Tibial artery (tissue), 4 donors: ENCODE measurements around the gene USP17L26.
"Not testable (repeated sequence)": the region's sequence is repeated elsewhere in the genome, so short reads cannot be mapped to it uniquely, and the experiment has no call there.

Source experiments
- DNase-seq, 2 donors: peaks; one replicate each; pipeline ENCODE4 v3.0.0-alpha.2; 2019
- H3K27ac ChIP-seq, 2 donors: fragments of 200-600 bp; sonication (generic) in 1 of 2; 1 replicate in 1 of 2; 2 replicates in 1 of 2; pipeline ENCODE4 v1.5.1; 2018 to 2019; ENCODE audit warnings: mild to moderate bottlenecking in 1 of 2
- H3K27me3 ChIP-seq, 2 donors: fragments of 200-600 bp; sonication (generic) in 1 of 2; one replicate each; pipeline versions ENCODE4 v1.5.1 to v1.6.0; 2016 to 2019
- H3K36me3 ChIP-seq, 3 donors: fragments of 200-600 bp; sonication (generic) in 2 of 3; one replicate each; pipeline ENCODE4 v1.5.1; 2016 to 2019; ENCODE audit warnings: mild to moderate bottlenecking in 2 of 3
- H3K4me1 ChIP-seq, 4 donors: fragments of 200-600 bp; sonication (generic) in 2 of 4; 1 replicate in 3 of 4; 2 replicates in 1 of 4; pipeline ENCODE4 v1.5.1; 2016 to 2019
- H3K4me3 ChIP-seq, 2 donors: fragments of 200-600 bp; sonication (generic) in 1 of 2; 1 replicate in 1 of 2; 2 replicates in 1 of 2; pipeline ENCODE4 v1.5.1; 2018 to 2019; ENCODE audit warnings: mild to moderate bottlenecking in 2 of 2
- H3K9me3 ChIP-seq, 3 donors: fragments of 200-600 bp; sonication (generic) in 1 of 3; one replicate each; pipeline ENCODE4 v1.5.1; 2016 to 2019
- intact Hi-C: fragments of 100-400 bp; cut with DNase I; formaldehyde crosslinking; loops from one replicate; pipeline ENCODE4 v1.15.0; 2023; ENCODE audit warnings: low total_unique reads

Gene USP17L26, protein sequence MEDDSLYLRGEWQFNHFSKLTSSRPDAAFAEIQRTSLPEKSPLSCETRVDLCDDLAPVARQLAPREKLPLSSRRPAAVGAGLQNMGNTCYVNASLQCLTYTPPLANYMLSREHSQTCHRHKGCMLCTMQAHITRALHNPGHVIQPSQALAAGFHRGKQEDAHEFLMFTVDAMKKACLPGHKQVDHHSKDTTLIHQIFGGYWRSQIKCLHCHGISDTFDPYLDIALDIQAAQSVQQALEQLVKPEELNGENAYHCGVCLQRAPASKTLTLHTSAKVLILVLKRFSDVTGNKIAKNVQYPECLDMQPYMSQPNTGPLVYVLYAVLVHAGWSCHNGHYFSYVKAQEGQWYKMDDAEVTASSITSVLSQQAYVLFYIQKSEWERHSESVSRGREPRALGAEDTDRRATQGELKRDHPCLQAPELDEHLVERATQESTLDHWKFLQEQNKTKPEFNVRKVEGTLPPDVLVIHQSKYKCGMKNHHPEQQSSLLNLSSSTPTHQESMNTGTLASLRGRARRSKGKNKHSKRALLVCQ

GRCh38 chr4:9334358-9334757 is at the start of gene USP17L26:
TSS of gene USP17L26 (plus strand) at chr4:9334658. CDS start at chr4:9334658, 0 bp downstream.
- intact Hi-C loops, H3K27me3 ChIP-seq, H3K36me3 ChIP-seq, H3K4me3 ChIP-seq, DNase-seq, H3K27ac ChIP-seq, H3K4me1 ChIP-seq, H3K9me3 ChIP-seq: not testable (repeated sequence)

GRCh38 chr4:9324191-9324590 is 10.3 kb upstream of the USP17L26 start:
- DNase-seq, H3K27ac ChIP-seq, H3K27me3 ChIP-seq, H3K4me3 ChIP-seq, H3K4me1 ChIP-seq, intact Hi-C loops, H3K36me3 ChIP-seq, H3K9me3 ChIP-seq: not testable (repeated sequence)

DNA sequence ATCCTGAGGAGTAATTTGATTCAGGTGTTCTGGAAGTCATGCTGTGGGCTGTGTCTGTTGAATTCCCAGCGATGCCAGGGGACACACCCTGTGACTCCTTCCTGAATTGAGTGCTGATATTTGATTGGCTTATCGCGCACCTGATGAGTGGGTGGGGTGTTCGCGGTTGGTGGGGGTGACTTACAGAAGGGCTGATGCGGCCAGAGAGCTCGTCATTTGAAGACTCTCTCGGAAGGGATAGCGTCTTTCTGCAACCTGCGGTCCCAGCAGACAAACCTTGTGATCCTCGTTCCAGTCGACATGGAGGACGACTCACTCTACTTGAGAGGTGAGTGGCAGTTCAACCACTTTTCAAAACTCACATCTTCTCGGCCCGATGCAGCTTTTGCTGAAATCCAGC is 9.6 kb upstream of the USP17L26 start, which contains the start of gene USP17L24:
USP17L24 (plus strand) TSS at position 301 of the 400 bp plus-strand sequence; CDS start at position 301, 0 bp downstream.
- not testable (repeated sequence) for H3K27ac ChIP-seq, H3K36me3 ChIP-seq

DNA sequence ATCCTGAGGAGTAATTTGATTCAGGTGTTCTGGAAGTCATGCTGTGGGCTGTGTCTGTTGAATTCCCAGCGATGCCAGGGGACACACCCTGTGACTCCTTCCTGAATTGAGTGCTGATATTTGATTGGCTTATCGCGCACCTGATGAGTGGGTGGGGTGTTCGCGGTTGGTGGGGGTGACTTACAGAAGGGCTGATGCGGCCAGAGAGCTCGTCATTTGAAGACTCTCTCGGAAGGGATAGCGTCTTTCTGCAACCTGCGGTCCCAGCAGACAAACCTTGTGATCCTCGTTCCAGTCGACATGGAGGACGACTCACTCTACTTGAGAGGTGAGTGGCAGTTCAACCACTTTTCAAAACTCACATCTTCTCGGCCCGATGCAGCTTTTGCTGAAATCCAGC is 4.8 kb upstream of the USP17L26 start, which contains the start of gene USP17L25:
USP17L25 (plus strand) TSS at position 301 of the 400 bp plus-strand sequence; CDS start at position 301, 0 bp downstream.
- H3K27ac ChIP-seq, DNase-seq, intact Hi-C loops, H3K4me1 ChIP-seq, H3K27me3 ChIP-seq, H3K9me3 ChIP-seq, H3K36me3 ChIP-seq, H3K4me3 ChIP-seq: not testable (repeated sequence)

More for the DNA sequence above, 9.6 kb upstream of the USP17L26 start, which contains the start of gene USP17L24:
- DNase-seq, H3K4me1 ChIP-seq, H3K27me3 ChIP-seq, intact Hi-C loops, H3K9me3 ChIP-seq, H3K4me3 ChIP-seq: not testable (repeated sequence)

DNA sequence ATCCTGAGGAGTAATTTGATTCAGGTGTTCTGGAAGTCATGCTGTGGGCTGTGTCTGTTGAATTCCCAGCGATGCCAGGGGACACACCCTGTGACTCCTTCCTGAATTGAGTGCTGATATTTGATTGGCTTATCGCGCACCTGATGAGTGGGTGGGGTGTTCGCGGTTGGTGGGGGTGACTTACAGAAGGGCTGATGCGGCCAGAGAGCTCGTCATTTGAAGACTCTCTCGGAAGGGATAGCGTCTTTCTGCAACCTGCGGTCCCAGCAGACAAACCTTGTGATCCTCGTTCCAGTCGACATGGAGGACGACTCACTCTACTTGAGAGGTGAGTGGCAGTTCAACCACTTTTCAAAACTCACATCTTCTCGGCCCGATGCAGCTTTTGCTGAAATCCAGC is 4.6 kb downstream of the USP17L26 start, which contains the start of gene USP17L5:
USP17L5 (plus strand) TSS at position 301 of the 400 bp plus-strand sequence; CDS start at position 301, 0 bp downstream.
- H3K27ac ChIP-seq, H3K36me3 ChIP-seq, H3K4me3 ChIP-seq, H3K9me3 ChIP-seq, H3K4me1 ChIP-seq, intact Hi-C loops, DNase-seq, H3K27me3 ChIP-seq: not testable (repeated sequence)

GRCh38 chr4:9343848-9344247 is 9.4 kb downstream of the USP17L26 start, which contains the start of gene USP17L27:
TSS of gene USP17L27 (plus strand) at chr4:9344148. CDS start at chr4:9344148, 0 bp downstream.
- H3K36me3 ChIP-seq, H3K27ac ChIP-seq, H3K4me3 ChIP-seq, H3K27me3 ChIP-seq, intact Hi-C loops, H3K4me1 ChIP-seq, DNase-seq, H3K9me3 ChIP-seq: not testable (repeated sequence)

DNA sequence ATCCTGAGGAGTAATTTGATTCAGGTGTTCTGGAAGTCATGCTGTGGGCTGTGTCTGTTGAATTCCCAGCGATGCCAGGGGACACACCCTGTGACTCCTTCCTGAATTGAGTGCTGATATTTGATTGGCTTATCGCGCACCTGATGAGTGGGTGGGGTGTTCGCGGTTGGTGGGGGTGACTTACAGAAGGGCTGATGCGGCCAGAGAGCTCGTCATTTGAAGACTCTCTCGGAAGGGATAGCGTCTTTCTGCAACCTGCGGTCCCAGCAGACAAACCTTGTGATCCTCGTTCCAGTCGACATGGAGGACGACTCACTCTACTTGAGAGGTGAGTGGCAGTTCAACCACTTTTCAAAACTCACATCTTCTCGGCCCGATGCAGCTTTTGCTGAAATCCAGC is 14.1 kb downstream of the USP17L26 start, which contains the start of gene USP17L28:
USP17L28 (plus strand) TSS at position 301 of the 400 bp plus-strand sequence; CDS start at position 301, 0 bp downstream.
- intact Hi-C loops, H3K4me1 ChIP-seq, H3K27me3 ChIP-seq, H3K9me3 ChIP-seq, H3K4me3 ChIP-seq, DNase-seq, H3K27ac ChIP-seq, H3K36me3 ChIP-seq: not testable (repeated sequence)

- DNase-seq, H3K27me3 ChIP-seq, H3K27ac ChIP-seq, H3K4me1 ChIP-seq, H3K9me3 ChIP-seq, H3K4me3 ChIP-seq, H3K36me3 ChIP-seq, intact Hi-C loops: not testable (repeated sequence)
Measured at GRCh38 chr4:9350866-9351265, 16.4 kb downstream of the USP17L26 start.

DNA sequence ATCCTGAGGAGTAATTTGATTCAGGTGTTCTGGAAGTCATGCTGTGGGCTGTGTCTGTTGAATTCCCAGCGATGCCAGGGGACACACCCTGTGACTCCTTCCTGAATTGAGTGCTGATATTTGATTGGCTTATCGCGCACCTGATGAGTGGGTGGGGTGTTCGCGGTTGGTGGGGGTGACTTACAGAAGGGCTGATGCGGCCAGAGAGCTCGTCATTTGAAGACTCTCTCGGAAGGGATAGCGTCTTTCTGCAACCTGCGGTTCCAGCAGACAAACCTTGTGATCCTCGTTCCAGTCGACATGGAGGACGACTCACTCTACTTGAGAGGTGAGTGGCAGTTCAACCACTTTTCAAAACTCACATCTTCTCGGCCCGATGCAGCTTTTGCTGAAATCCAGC is 18.9 kb downstream of the USP17L26 start, which contains the start of gene USP17L29:
USP17L29 (plus strand) TSS at position 301 of the 400 bp plus-strand sequence; CDS start at position 301, 0 bp downstream.
- intact Hi-C loops, H3K4me3 ChIP-seq, H3K4me1 ChIP-seq, H3K36me3 ChIP-seq, H3K27ac ChIP-seq, H3K9me3 ChIP-seq, DNase-seq, H3K27me3 ChIP-seq: not testable (repeated sequence)

DNA sequence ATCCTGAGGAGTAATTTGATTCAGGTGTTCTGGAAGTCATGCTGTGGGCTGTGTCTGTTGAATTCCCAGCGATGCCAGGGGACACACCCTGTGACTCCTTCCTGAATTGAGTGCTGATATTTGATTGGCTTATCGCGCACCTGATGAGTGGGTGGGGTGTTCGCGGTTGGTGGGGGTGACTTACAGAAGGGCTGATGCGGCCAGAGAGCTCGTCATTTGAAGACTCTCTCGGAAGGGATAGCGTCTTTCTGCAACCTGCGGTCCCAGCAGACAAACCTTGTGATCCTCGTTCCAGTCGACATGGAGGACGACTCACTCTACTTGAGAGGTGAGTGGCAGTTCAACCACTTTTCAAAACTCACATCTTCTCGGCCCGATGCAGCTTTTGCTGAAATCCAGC is 28.4 kb downstream of the USP17L26 start, which contains the start of gene USP17L30:
USP17L30 (plus strand) TSS at position 301 of the 400 bp plus-strand sequence; CDS start at position 301, 0 bp downstream.
- H3K27ac ChIP-seq, H3K27me3 ChIP-seq, DNase-seq, H3K36me3 ChIP-seq, H3K4me3 ChIP-seq, intact Hi-C loops, H3K4me1 ChIP-seq, H3K9me3 ChIP-seq: not testable (repeated sequence)

GRCh38 chr4:9379881-9380280 is 45.4 kb downstream of the USP17L26 start:
- H3K36me3 ChIP-seq, DNase-seq, H3K4me3 ChIP-seq, H3K4me1 ChIP-seq, H3K27ac ChIP-seq, intact Hi-C loops, H3K9me3 ChIP-seq, H3K27me3 ChIP-seq: not testable (repeated sequence)
